SK-N-MC (cell line): ENCODE measurements around the gene TBC1D28.
"Not testable (repeated sequence)": the region's sequence is repeated elsewhere in the genome, so short reads cannot be mapped to it uniquely, and the experiment has no call there.

Source experiments
- EZH2 ChIP-seq: fragments of 200-600 bp; sonication (generic); IDR thresholded peaks from one replicate; pipeline ENCODE4 v1.6.1; 2017; ENCODE audit warnings: antibody characterized with exemption
- FOXP2 ChIP-seq: optimal IDR thresholded peaks from 2 replicates; pipeline ENCODE3; 2011; ENCODE audit warnings: mild to moderate bottlenecking, moderate library complexity; ENCODE audit not compliant: insufficient read depth; ENCODE audit errors: extremely low read length, control extremely low read depth
- POLR2AphosphoS5 ChIP-seq: IDR thresholded peaks from 2 replicates; pipeline ENCODE4 v1.6.1; 2012; ENCODE audit warnings: mild to moderate bottlenecking, low read depth, low read length, borderline replicate concordance

DNA sequence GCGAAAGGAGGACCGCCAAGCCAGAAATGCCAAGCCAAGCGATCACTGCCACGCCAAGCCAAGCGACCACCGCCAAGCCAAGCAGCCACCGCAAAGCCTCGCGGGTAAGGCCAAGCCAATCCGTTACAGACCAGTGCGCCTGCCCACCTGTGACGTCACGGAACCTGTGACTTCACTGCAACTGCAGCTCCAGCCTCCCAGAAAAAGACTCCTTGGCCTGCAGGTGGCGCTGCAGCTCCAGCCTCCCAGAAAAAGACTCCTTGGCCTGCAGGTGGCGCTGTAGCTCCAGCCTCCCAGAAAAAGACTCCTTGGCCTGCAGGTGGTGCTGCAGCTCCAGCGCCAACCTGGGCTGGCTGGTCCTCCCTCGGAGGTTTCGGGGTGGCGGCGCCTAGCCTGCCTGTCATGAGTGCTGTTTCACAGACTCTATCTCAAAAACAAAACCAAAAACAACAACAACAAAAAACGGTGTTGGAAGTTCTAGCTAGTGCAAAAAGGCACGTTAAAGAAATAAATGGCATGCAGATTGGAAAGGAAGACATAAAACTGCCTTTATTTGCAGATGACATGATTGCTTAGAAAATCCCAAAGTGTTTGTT is 18.6 kb downstream of the TBC1D28 start:
- TF ChIP-seq POLR2AphosphoS5 = peak; percentile 51; the same call in 1 of the 2 replicates
- not testable (repeated sequence) for TF ChIP-seq EZH2, FOXP2
